Fibroblast of lung (primary cell): Measurements from ENCODE around the gene C2orf74. TPM values are rescaled to one million over a fixed set of nuclear protein-coding genes. Genes with fewer than 3 reads are reported as not detected.

Experiments used
- DNase-seq, 2 donors: peaks; one replicate each; pipeline versions ENCODE4 v3.0.0 to v3.0.0-alpha.2; 2010; ENCODE audit warnings: low read depth in 2 of 2
- H2AFZ ChIP-seq: 2 replicates; pipeline ENCODE4 v1.5.1; 2012; ENCODE audit warnings: low read length, control low read depth, inconsistent platforms
- H3K27ac ChIP-seq: 2 replicates; pipeline ENCODE4 v1.5.1; 2011; ENCODE audit warnings: low read length, control low read depth; ENCODE audit not compliant: insufficient read depth
- H3K27me3 ChIP-seq: 2 replicates; pipeline ENCODE4 v1.5.1; 2011; ENCODE audit warnings: mild to moderate bottlenecking, low read length; ENCODE audit not compliant: control insufficient read depth, insufficient read depth
- H3K36me3 ChIP-seq: 2 replicates; pipeline ENCODE4 v1.5.1; 2011; ENCODE audit warnings: low read length; ENCODE audit not compliant: control insufficient read depth, insufficient read depth
- H3K4me1 ChIP-seq: 2 replicates; pipeline ENCODE4 v1.5.1; 2011; ENCODE audit warnings: low read length; ENCODE audit not compliant: control insufficient read depth, insufficient read depth; ENCODE audit errors: extremely low read depth
- H3K4me2 ChIP-seq: 2 replicates; pipeline ENCODE4 v1.5.1; 2011; ENCODE audit warnings: low read length, control low read depth; ENCODE audit not compliant: insufficient read depth; ENCODE audit errors: extremely low read depth
- H3K4me3 ChIP-seq, 4 experiments: fragments of 200-600 bp in 1 of 4; sonication (generic) in 1 of 4; replicated peaks in 1 of 4; 2 replicates each; pipeline ENCODE4 v1.5.1; 2011 to 2016; ENCODE audit warnings: low read length in 4 of 4, low read depth in 3 of 4, mild to moderate bottlenecking in 3 of 4, control low read depth in 2 of 4, inconsistent platforms in 1 of 4, mixed read lengths in 1 of 4; ENCODE audit not compliant: insufficient read depth in 1 of 4; ENCODE audit errors: control extremely low read depth in 1 of 4
- H3K79me2 ChIP-seq: 2 replicates; pipeline ENCODE4 v1.5.1; 2012; ENCODE audit warnings: mild to moderate bottlenecking, low read length, inconsistent platforms; ENCODE audit not compliant: control insufficient read depth, insufficient read depth
- H3K9ac ChIP-seq: 2 replicates; pipeline ENCODE4 v1.5.1; 2011; ENCODE audit warnings: mild to moderate bottlenecking, low read length, control low read depth; ENCODE audit not compliant: insufficient read depth
- H3K9me3 ChIP-seq: 2 replicates; pipeline ENCODE4 v1.5.1; 2012; ENCODE audit warnings: low read depth, low read length; ENCODE audit not compliant: control insufficient read depth, insufficient read depth
- H4K20me1 ChIP-seq: 2 replicates; pipeline ENCODE4 v1.5.1; 2011; ENCODE audit warnings: low read length; ENCODE audit not compliant: control insufficient read depth, insufficient read depth; ENCODE audit errors: extremely low read depth
- EZH2 ChIP-seq: IDR thresholded peaks from 2 replicates; pipeline ENCODE4 v1.5.1; 2012; ENCODE audit warnings: low read length, control low read depth, mild to moderate bottlenecking; ENCODE audit errors: missing control alignments
- polyA plus RNA-seq, 2 donors: library from polyadenylated mRNA; depleted of rRNA in 1 of 2; stranded (reverse) in 1 of 2; unstranded in 1 of 2; fragments of >200 nt; gene quantifications; 2 replicates each; pipeline ENCODE4 v1.2.1, GENCODE V29; 2011 to 2012; ENCODE audit warnings: missing spikeins in 1 of 2
- total RNA-seq: library from RNA; depleted of rRNA; stranded (reverse); fragments of >200 nt; gene quantifications from 2 replicates; pipeline ENCODE4 v1.2.1, GENCODE V29; 2014
- TF ChIP-seq, protein P1 (sequence below), 2 donors: IDR thresholded peaks in 1 of 2; conservative IDR thresholded peaks in 1 of 2; 1 replicate in 1 of 2; 2 replicates in 1 of 2; pipeline ENCODE4 v1.5.1; 2011 to 2012; ENCODE audit warnings: low read length in 2 of 2, control low read depth in 1 of 2, inconsistent platforms in 1 of 2, low read depth in 1 of 2, mild to moderate bottlenecking in 1 of 2

Gene C2orf74
- total and polyA plus RNA-seq, 2 donors (not counting 1 experiment from before 2014, with no cell fraction given), result 21.5 to 44.0 TPM

GRCh38 chr2:61165946-61166345 lies 4.0 kb downstream of the C2orf74 start:
- Histone ChIP-seq H3K79me2 (no peaks in the 10 kb centered on the region), H3K9ac (no peak overlapping the region), H2AFZ (no peak overlapping the region), H3K27me3 (no peaks in the 10 kb centered on the region), H3K9me3 (no peaks in the 10 kb centered on the region), H3K4me2 (no peak overlapping the region), H3K4me3 (no peak overlapping the region), H3K4me1 (no peaks in the 10 kb centered on the region), H3K27ac (no peak overlapping the region), H3K36me3 (peaks cover 2% of the 10 kb centered on the region), H4K20me1 (no peaks in the 10 kb centered on the region)
- DNase-seq, result peak in 1 of 2 donors; percentile 19
- no peak for TF ChIP-seq EZH2
- TF ChIP-seq, protein P1, sequence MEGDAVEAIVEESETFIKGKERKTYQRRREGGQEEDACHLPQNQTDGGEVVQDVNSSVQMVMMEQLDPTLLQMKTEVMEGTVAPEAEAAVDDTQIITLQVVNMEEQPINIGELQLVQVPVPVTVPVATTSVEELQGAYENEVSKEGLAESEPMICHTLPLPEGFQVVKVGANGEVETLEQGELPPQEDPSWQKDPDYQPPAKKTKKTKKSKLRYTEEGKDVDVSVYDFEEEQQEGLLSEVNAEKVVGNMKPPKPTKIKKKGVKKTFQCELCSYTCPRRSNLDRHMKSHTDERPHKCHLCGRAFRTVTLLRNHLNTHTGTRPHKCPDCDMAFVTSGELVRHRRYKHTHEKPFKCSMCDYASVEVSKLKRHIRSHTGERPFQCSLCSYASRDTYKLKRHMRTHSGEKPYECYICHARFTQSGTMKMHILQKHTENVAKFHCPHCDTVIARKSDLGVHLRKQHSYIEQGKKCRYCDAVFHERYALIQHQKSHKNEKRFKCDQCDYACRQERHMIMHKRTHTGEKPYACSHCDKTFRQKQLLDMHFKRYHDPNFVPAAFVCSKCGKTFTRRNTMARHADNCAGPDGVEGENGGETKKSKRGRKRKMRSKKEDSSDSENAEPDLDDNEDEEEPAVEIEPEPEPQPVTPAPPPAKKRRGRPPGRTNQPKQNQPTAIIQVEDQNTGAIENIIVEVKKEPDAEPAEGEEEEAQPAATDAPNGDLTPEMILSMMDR (conservative IDR thresholded peaks at IDR 0.05 in 1 of 2, IDR thresholded peaks at IDR 0.05 in 1 of 2; ENCODE audit: low read depth in 1 of 2, low read length in 2 of 2), result no peak

- H3K36me3 ChIP-seq, result peaks cover 2% of the 10 kb centered on the region
Measured at GRCh38 chr2:61167579-61167978, 5.6 kb downstream of the C2orf74 start.

DNA sequence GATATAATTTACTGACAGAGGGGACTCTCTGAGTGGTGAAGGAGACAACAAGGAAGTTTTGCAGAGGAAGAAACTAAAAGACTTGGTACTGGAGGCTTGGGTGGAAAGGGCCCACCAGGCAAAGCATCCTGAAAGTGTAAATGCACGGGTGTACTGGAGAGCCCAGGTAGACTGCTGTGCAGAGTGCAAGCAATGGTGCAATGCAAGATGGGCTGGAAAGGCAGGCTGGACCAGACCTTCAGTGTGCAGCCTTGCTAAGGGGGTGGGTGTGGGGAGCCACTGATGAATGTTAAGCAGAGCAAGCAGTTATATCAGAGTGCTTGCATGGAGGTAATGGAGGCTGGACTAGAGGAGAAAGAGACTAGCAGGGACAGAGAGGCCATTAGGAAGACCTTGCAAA lies 10.7 kb downstream of the C2orf74 start:
- Histone ChIP-seq H3K4me3 (no peak overlapping the region), H3K9ac (no peak overlapping the region), H4K20me1 (no peaks in the 10 kb centered on the region), H3K27me3 (no peaks in the 10 kb centered on the region), H3K4me1 (peaks cover 5% of the 10 kb centered on the region), H3K9me3 (no peaks in the 10 kb centered on the region), H3K36me3 (no peaks in the 10 kb centered on the region), H2AFZ (no peak overlapping the region), H3K79me2 (peaks cover under 1% of the 10 kb centered on the region), H3K4me2 (no peak overlapping the region), H3K27ac (no peak overlapping the region)
- DNase-seq, result no peak
- TF ChIP-seq EZH2, result no peak
- TF ChIP-seq, protein P1 (conservative IDR thresholded peaks at IDR 0.05 in 1 of 2, IDR thresholded peaks at IDR 0.05 in 1 of 2; ENCODE audit: low read depth in 1 of 2, low read length in 2 of 2), result no peak

More at GRCh38 chr2:61167579-61167978, 5.6 kb downstream of the C2orf74 start:
- Histone ChIP-seq H3K79me2 (no peaks in the 10 kb centered on the region), H3K9ac (no peak overlapping the region), H3K4me3 (no peak overlapping the region), H3K9me3 (no peaks in the 10 kb centered on the region), H3K4me2 (no peak overlapping the region), H4K20me1 (no peaks in the 10 kb centered on the region), H3K4me1 (no peaks in the 10 kb centered on the region), H3K27me3 (no peaks in the 10 kb centered on the region), H2AFZ (no peak overlapping the region), H3K27ac (no peak overlapping the region)
- DNase-seq, result no peak
- TF ChIP-seq, protein P1 (conservative IDR thresholded peaks at IDR 0.05 in 1 of 2, IDR thresholded peaks at IDR 0.05 in 1 of 2; ENCODE audit: low read depth in 1 of 2, low read length in 2 of 2), result no peak
- no peak for TF ChIP-seq EZH2
